HG03521 (cell line): ENCODE measurements around the gene GNG8.

ENCODE experiments used
- ATAC-seq: cut with Tn5 transposase; IDR thresholded peaks from one replicate; pipeline ENCODE4 v1.9.1; 2021; ENCODE audit warnings: mild to moderate bottlenecking, moderate library complexity; ENCODE audit not compliant: unreplicated experiment

Gene GNG8

GRCh38 chr19:46635920-46636761 is at the start of gene GNG8:
Gene GNG8 (minus strand): TSS chr19:46636202. CDS start chr19:46634682, 1,520 bp downstream.
- ATAC-seq = no peak

- no peak for ATAC-seq
Observed at GRCh38 chr19:46685189-46685588, 49.2 kb upstream of the GNG8 start.

- no peak for ATAC-seq
Observed at GRCh38 chr19:46678110-46678732, 42.2 kb upstream of the GNG8 start.

GRCh38 chr19:46674416-46675178 is 38.6 kb upstream of the GNG8 start:
- ATAC-seq = no peak

GRCh38 chr19:46670813-46671212 is 34.8 kb upstream of the GNG8 start:
- no peak for ATAC-seq

- ATAC-seq = no peak
Observed at GRCh38 chr19:46668662-46669061, 32.7 kb upstream of the GNG8 start.

GRCh38 chr19:46665072-46665471 is 29.1 kb upstream of the GNG8 start:
- no peak for ATAC-seq

GRCh38 chr19:46661735-46662592 is 26.0 kb upstream of the GNG8 start:
- ATAC-seq = no peak

- ATAC-seq = peak; percentile 88
Observed at GRCh38 chr19:46661020-46661731, 25.2 kb upstream of the GNG8 start, which contains the start of gene DACT3. Gene DACT3 (minus strand): TSS chr19:46661182. CDS start chr19:46661064, 118 bp downstream.

GRCh38 chr19:46660551-46661019 is 24.6 kb upstream of the GNG8 start:
- ATAC-seq = no peak

- no peak for ATAC-seq
Observed at GRCh38 chr19:46660008-46660517, 24.1 kb upstream of the GNG8 start.

GRCh38 chr19:46659151-46660007 is 23.4 kb upstream of the GNG8 start:
- ATAC-seq = no peak

GRCh38 chr19:46656541-46656940 is 20.5 kb upstream of the GNG8 start:
- no peak for ATAC-seq

GRCh38 chr19:46654621-46655152 is 18.7 kb upstream of the GNG8 start:
- no peak for ATAC-seq

GRCh38 chr19:46650445-46650844 is 14.4 kb upstream of the GNG8 start:
- no peak for ATAC-seq

- no peak for ATAC-seq
Observed at GRCh38 chr19:46648961-46649960, 13.3 kb upstream of the GNG8 start.
